ENCODE results near the gene PCYT1B.

The PCYT1B gene

DNA sequence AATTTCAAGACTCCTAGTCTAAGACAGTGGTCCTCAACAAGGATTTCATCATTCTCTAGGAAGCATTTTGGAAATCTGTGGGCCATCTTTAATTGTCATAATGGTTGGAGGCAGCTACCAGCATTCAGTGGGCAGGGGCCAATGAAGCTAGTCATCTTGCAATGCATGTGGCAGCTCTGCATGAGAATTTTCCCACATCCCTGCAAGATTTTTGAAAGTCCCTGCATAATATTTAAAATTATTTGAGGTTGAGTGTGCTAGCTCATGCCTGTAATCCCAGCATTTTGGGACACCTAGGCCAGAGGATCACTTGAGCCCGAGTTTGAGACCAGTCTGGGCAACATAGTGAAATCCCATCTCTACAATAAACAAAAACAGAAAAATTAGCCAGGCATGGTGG lies 44.0 kb downstream of the PCYT1B start:
- no peak overlapping the region for H3K23ac ChIP-seq (ENCODE audit: low read depth, low read length, poor library complexity)
- H3K4me2 ChIP-seq (ENCODE audit: insufficient read depth, low read length, poor library complexity, severe bottlenecking), result no peak overlapping the region

DNA sequence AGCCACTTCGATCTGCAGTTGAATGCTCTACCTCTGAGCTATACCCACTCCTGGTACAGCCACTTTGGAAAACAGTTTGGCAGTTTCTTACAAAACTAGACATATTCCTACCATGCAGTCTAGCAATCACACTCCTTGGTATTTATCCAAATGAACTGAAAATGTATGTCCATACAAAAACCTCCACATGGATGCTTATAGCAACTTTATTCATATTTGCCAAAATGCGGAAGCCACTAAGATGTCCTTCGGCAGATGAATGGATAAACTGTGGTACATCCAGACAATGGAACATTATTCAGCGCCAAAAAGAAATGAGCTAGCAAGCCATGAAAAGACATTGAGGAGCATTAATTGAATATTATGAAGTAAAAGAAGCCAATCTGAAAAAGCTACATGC lies 45.3 kb downstream of the PCYT1B start:
- Histone ChIP-seq H3K4ac (ENCODE audit: low read length) (no peak overlapping the region), H3K23ac (ENCODE audit: low read depth, low read length, poor library complexity) (no peak overlapping the region), H3K18ac (ENCODE audit: low read length) (no peak overlapping the region), H2AK5ac (ENCODE audit: low read depth, low read length) (no peak overlapping the region), H3K36me3 (replicated peaks in 1 of 2; ENCODE audit: control insufficient read depth in 2 of 2, insufficient read depth in 2 of 2, low read length in 2 of 2) (no peaks in the 10 kb centered on the region), H2BK5ac (ENCODE audit: low read length) (no peak overlapping the region), H2AFZ (ENCODE audit: low read length) (no peak overlapping the region), H3K4me1 (ENCODE audit: control insufficient read depth in 2 of 2, insufficient read depth in 1 of 2, low read depth in 1 of 2, low read length in 2 of 2) (no peaks in the 10 kb centered on the region), H3K27me3 (ENCODE audit: control insufficient read depth in 3 of 3, insufficient read depth in 3 of 3, low read depth in 1 of 3, low read length in 3 of 3) (no peaks in the 10 kb centered on the region), H3K4me3 (ENCODE audit: low read length in 2 of 2) (no peak overlapping the region), H4K91ac (ENCODE audit: low read depth, low read length, poor library complexity) (no peak overlapping the region), H4K8ac (ENCODE audit: low read depth, low read length) (no peak overlapping the region), H3K4me2 (ENCODE audit: insufficient read depth, low read length, poor library complexity, severe bottlenecking) (no peak overlapping the region), H2BK12ac (ENCODE audit: low read length) (no peak overlapping the region), H3K14ac (ENCODE audit: low read length) (no peak overlapping the region), H2BK120ac (ENCODE audit: low read depth, low read length) (no peak overlapping the region), H3K79me1 (ENCODE audit: low read depth, low read length) (no peaks in the 10 kb centered on the region), H3K27ac (replicated peaks; ENCODE audit: low read length) (no peak overlapping the region), H3K9ac (ENCODE audit: low read depth, low read length, poor library complexity) (no peak overlapping the region), H3K9me3 (replicated peaks in 1 of 2; ENCODE audit: control insufficient read depth in 2 of 2, insufficient read depth in 1 of 2, low read depth in 1 of 2, low read length in 2 of 2) (no peaks in the 10 kb centered on the region), H2BK15ac (ENCODE audit: low read length) (no peak overlapping the region)
- no CpG with 5 or more reads among the region's 4 CpGs for WGBS, 2 donors (ENCODE audit: extremely low coverage in 2 of 2, insufficient read length in 2 of 2, insufficient replicate concordance in 1 of 2)
- DNase-seq (ENCODE audit: low spot score), result no peak

More for the DNA sequence above, 44.0 kb downstream of the PCYT1B start:
- Histone ChIP-seq H3K27ac (replicated peaks; ENCODE audit: low read length) (no peak overlapping the region), H4K8ac (ENCODE audit: low read depth, low read length) (no peak overlapping the region), H2BK5ac (ENCODE audit: low read length) (no peak overlapping the region), H3K27me3 (ENCODE audit: control insufficient read depth in 3 of 3, insufficient read depth in 3 of 3, low read depth in 1 of 3, low read length in 3 of 3) (no peaks in the 10 kb centered on the region), H2BK120ac (ENCODE audit: low read depth, low read length) (no peak overlapping the region), H3K14ac (ENCODE audit: low read length) (no peak overlapping the region), H3K36me3 (replicated peaks in 1 of 2; ENCODE audit: control insufficient read depth in 2 of 2, insufficient read depth in 2 of 2, low read length in 2 of 2) (no peaks in the 10 kb centered on the region), H2AK5ac (ENCODE audit: low read depth, low read length) (no peak overlapping the region), H4K91ac (ENCODE audit: low read depth, low read length, poor library complexity) (no peak overlapping the region), H2BK12ac (ENCODE audit: low read length) (no peak overlapping the region), H2BK15ac (ENCODE audit: low read length) (no peak overlapping the region), H3K9me3 (replicated peaks in 1 of 2; ENCODE audit: control insufficient read depth in 2 of 2, insufficient read depth in 1 of 2, low read depth in 1 of 2, low read length in 2 of 2) (no peaks in the 10 kb centered on the region), H3K79me1 (ENCODE audit: low read depth, low read length) (no peaks in the 10 kb centered on the region), H3K9ac (ENCODE audit: low read depth, low read length, poor library complexity) (no peak overlapping the region), H2AFZ (ENCODE audit: low read length) (no peak overlapping the region), H3K4ac (ENCODE audit: low read length) (no peak overlapping the region), H3K18ac (ENCODE audit: low read length) (no peak overlapping the region), H3K4me3 (ENCODE audit: low read length in 2 of 2) (no peak overlapping the region), H3K4me1 (ENCODE audit: control insufficient read depth in 2 of 2, insufficient read depth in 1 of 2, low read depth in 1 of 2, low read length in 2 of 2) (peaks cover 0 to 4% of the 10 kb centered on the region in 2 donors)
- WGBS, 2 donors (ENCODE audit: extremely low coverage in 2 of 2, insufficient read length in 2 of 2, insufficient replicate concordance in 1 of 2), result no CpG with 5 or more reads among the region's 1 CpG
- no peak for DNase-seq (ENCODE audit: low spot score)

DNA sequence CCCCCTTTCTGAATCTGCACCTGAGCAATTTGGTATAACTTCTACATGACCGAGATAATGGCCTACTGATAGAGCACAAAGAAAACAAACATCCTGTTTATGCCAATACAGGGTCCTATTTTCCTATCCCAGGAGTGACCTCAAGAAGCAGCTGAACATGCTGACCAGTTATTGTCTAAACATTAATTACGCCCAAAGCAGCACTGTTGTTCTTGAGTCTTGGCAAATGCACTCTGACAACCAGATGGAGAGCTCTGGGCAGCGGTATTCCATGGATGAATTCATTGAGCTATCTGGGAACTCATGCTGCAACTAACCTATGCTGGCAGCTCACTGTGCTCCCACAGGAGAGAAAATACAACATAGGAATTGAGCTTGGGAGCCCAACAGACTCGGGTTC lies 52.6 kb downstream of the PCYT1B start:
- Histone ChIP-seq H2BK120ac (ENCODE audit: low read depth, low read length) (no peak overlapping the region), H3K79me1 (ENCODE audit: low read depth, low read length) (no peaks in the 10 kb centered on the region), H2BK5ac (ENCODE audit: low read length) (no peak overlapping the region), H3K23ac (ENCODE audit: low read depth, low read length, poor library complexity) (no peak overlapping the region), H3K18ac (ENCODE audit: low read length) (no peak overlapping the region), H3K9ac (ENCODE audit: low read depth, low read length, poor library complexity) (no peak overlapping the region), H4K91ac (ENCODE audit: low read depth, low read length, poor library complexity) (no peak overlapping the region), H3K4me2 (ENCODE audit: insufficient read depth, low read length, poor library complexity, severe bottlenecking) (no peak overlapping the region), H3K4ac (ENCODE audit: low read length) (no peak overlapping the region), H2AFZ (ENCODE audit: low read length) (no peak overlapping the region), H2AK5ac (ENCODE audit: low read depth, low read length) (no peak overlapping the region), H3K14ac (ENCODE audit: low read length) (no peak overlapping the region), H2BK15ac (ENCODE audit: low read length) (no peak overlapping the region), H3K27ac (replicated peaks; ENCODE audit: low read length) (no peak overlapping the region), H3K4me1 (ENCODE audit: control insufficient read depth in 2 of 2, insufficient read depth in 1 of 2, low read depth in 1 of 2, low read length in 2 of 2) (no peaks in the 10 kb centered on the region), H3K27me3 (ENCODE audit: control insufficient read depth in 3 of 3, insufficient read depth in 3 of 3, low read depth in 1 of 3, low read length in 3 of 3) (no peaks in the 10 kb centered on the region), H3K36me3 (replicated peaks in 1 of 2; ENCODE audit: control insufficient read depth in 2 of 2, insufficient read depth in 2 of 2, low read length in 2 of 2) (no peaks in the 10 kb centered on the region), H3K9me3 (replicated peaks in 1 of 2; ENCODE audit: control insufficient read depth in 2 of 2, insufficient read depth in 1 of 2, low read depth in 1 of 2, low read length in 2 of 2) (no peaks in the 10 kb centered on the region), H4K8ac (ENCODE audit: low read depth, low read length) (no peak overlapping the region), H2BK12ac (ENCODE audit: low read length) (no peak overlapping the region), H3K4me3 (ENCODE audit: low read length in 2 of 2) (no peak overlapping the region)
- no peak for DNase-seq (ENCODE audit: low spot score)
- whole genome bisulfite sequencing, 2 donors (ENCODE audit: extremely low coverage in 2 of 2, insufficient read length in 2 of 2, insufficient replicate concordance in 1 of 2), result no CpG with 5 or more reads among the region's 4 CpGs

DNA sequence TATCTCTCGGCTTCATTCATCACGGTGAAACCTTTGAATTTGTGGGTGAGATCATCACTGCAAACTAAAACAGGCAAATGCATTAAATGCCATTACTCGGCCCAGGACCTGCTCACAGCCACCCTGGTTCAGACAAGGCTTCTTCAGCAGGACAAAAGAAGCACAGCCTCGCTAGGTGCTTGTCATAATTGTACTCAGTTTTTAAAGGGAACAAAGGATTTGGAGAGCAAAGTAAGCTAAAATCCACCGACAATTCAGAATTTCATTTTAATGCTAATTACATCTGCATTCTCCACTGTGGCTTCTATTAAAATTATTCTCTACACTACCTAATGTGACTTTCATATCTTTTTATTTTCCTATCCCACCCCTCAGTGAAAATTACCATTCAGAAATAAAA lies 57.0 kb downstream of the PCYT1B start:
- H2BK5ac ChIP-seq (ENCODE audit: low read length), result no peak overlapping the region
- no peak overlapping the region for H2AFZ ChIP-seq (ENCODE audit: low read length)
- H2BK12ac ChIP-seq (ENCODE audit: low read length), result no peak overlapping the region
- no peaks in the 10 kb centered on the region for H3K79me1 ChIP-seq (ENCODE audit: low read depth, low read length)
- no peak overlapping the region for H4K91ac ChIP-seq (ENCODE audit: low read depth, low read length, poor library complexity)
- DNase-seq (ENCODE audit: low spot score), result no peak
- no peaks in the 10 kb centered on the region for H3K4me1 ChIP-seq (ENCODE audit: control insufficient read depth in 2 of 2, insufficient read depth in 1 of 2, low read depth in 1 of 2, low read length in 2 of 2)
- H2AK5ac ChIP-seq (ENCODE audit: low read depth, low read length), result no peak overlapping the region
- no peak overlapping the region for H3K18ac ChIP-seq (ENCODE audit: low read length)
- no peak overlapping the region for H3K4ac ChIP-seq (ENCODE audit: low read length)
- H2BK120ac ChIP-seq (ENCODE audit: low read depth, low read length), result no peak overlapping the region
- H3K27ac ChIP-seq (replicated peaks; ENCODE audit: low read length), result no peak overlapping the region
- no peak overlapping the region for H4K8ac ChIP-seq (ENCODE audit: low read depth, low read length)
- no peaks in the 10 kb centered on the region for H3K27me3 ChIP-seq (ENCODE audit: control insufficient read depth in 3 of 3, insufficient read depth in 3 of 3, low read depth in 1 of 3, low read length in 3 of 3)
- H3K4me2 ChIP-seq (ENCODE audit: insufficient read depth, low read length, poor library complexity, severe bottlenecking), result no peak overlapping the region
- no peak overlapping the region for H3K14ac ChIP-seq (ENCODE audit: low read length)
- H3K23ac ChIP-seq (ENCODE audit: low read depth, low read length, poor library complexity), result no peak overlapping the region
- no peaks in the 10 kb centered on the region for H3K36me3 ChIP-seq (replicated peaks in 1 of 2; ENCODE audit: control insufficient read depth in 2 of 2, insufficient read depth in 2 of 2, low read length in 2 of 2)
- H3K4me3 ChIP-seq (ENCODE audit: low read length in 2 of 2), result no peak overlapping the region
- WGBS, 2 donors (ENCODE audit: extremely low coverage in 2 of 2, insufficient read length in 2 of 2, insufficient replicate concordance in 1 of 2), result no CpG with 5 or more reads among the region's 5 CpGs
- H3K9me3 ChIP-seq (replicated peaks in 1 of 2; ENCODE audit: control insufficient read depth in 2 of 2, insufficient read depth in 1 of 2, low read depth in 1 of 2, low read length in 2 of 2), result no peaks in the 10 kb centered on the region
- no peak overlapping the region for H3K9ac ChIP-seq (ENCODE audit: low read depth, low read length, poor library complexity)
- H2BK15ac ChIP-seq (ENCODE audit: low read length), result no peak overlapping the region
